Activated naive CD4-positive, alpha-beta T cell treated with anti-CD3 and anti-CD28 coated beads for 36 hours (primary cell): Measurements from ENCODE around the gene TFB1M. TPM values are rescaled to one million over a fixed set of nuclear protein-coding genes. Genes with fewer than 3 reads are reported as not detected.
"Not testable (repeated sequence)": the region's sequence is repeated elsewhere in the genome, so short reads cannot be mapped to it uniquely, and the experiment has no call there.

Source experiments
- CTCF ChIA-PET: fragments of 350-600 bp; sonication (Branson Sonifier 250); formaldehyde crosslinking; loops from one replicate; lab custom pipeline; 2021; ENCODE audit warnings: antibody characterized with exemption; lab: Charles Lee
- DNase-seq: peaks from one replicate; pipeline ENCODE4 v3.0.0-alpha.2; 2020
- H3K27ac Mint-ChIP-seq: one replicate; pipeline ENCODE4 v1.8.0; 2021; ENCODE audit warnings: mild to moderate bottlenecking, mixed read lengths
- H3K27me3 Mint-ChIP-seq: one replicate; pipeline ENCODE4 v1.8.0; 2021; ENCODE audit warnings: low read depth, mixed read lengths
- H3K36me3 Mint-ChIP-seq: one replicate; pipeline ENCODE4 v1.8.0; 2021; ENCODE audit warnings: low read depth, mixed read lengths
- H3K4me1 Mint-ChIP-seq: one replicate; pipeline ENCODE4 v1.8.0; 2021; ENCODE audit warnings: low read depth, mixed read lengths
- H3K4me3 Mint-ChIP-seq: one replicate; pipeline ENCODE4 v1.8.0; 2021; ENCODE audit warnings: mild to moderate bottlenecking, moderate library complexity, mixed read lengths
- H3K9me3 Mint-ChIP-seq: one replicate; pipeline ENCODE4 v1.8.0; 2021; ENCODE audit warnings: mixed read lengths
- intact Hi-C: fragments of 100-400 bp; cut with micrococcal nuclease; formaldehyde crosslinking; loops from one replicate; pipeline ENCODE4 v1.15.1; 2023
- total RNA-seq, 2 experiments: library from RNA; stranded (reverse); gene quantifications; one replicate each; pipeline ENCODE4 v1.2.3, GENCODE V29; 2021

TFB1M gene
- total RNA-seq, 2 experiments from 2014 or later = 38.7 to 45.3 TPM

- Mint-ChIP-seq H3K9me3 (no peaks in the 10 kb centered on the region), H3K4me3 (no peak overlapping the region), H3K36me3 (peaks cover 26% of the 10 kb centered on the region), H3K27me3 (peaks cover 2% of the 10 kb centered on the region), H3K4me1 (no peaks in the 10 kb centered on the region), H3K27ac (no peak overlapping the region)
- CTCF ChIA-PET = interaction anchor here (0.7 kb wide), 2 partner anchors 21 to 49 kb away, joined by 3 to 6 read pairs; no protein-coding TSS in a partner anchor
- intact Hi-C loops = loop anchor here (5.0 kb wide), 1 partner anchor 569 kb away; no protein-coding TSS in a partner anchor
- DNase-seq = no peak
Measured at GRCh38 chr6:155245831-155246230, 68.5 kb downstream of the TFB1M start.

DNA sequence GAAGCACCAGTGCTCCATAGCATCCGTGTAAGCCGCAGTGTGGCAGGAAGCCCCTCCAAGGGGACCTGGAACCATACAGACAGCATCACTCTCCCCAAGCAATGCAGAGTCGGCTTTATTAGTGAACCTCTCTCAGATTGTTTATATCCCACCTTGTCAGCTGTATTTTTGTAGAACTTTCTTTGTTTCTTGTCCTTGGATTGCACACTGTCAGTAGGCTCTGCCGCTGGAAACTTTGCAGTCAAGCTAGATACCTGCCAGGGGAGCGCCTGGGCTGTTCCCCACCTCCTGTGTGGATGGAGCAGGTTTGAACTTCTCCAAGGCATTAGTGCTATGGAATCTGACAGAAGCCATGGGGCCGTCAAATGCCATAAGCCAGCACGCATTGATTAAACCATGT, 69.1 kb downstream of the TFB1M start:
- DNase-seq = no peak
- Mint-ChIP-seq H3K36me3 (peaks cover 21% of the 10 kb centered on the region), H3K4me3 (no peak overlapping the region), H3K4me1 (no peaks in the 10 kb centered on the region), H3K9me3 (no peaks in the 10 kb centered on the region), H3K27me3 (peaks cover 2% of the 10 kb centered on the region), H3K27ac (no peak overlapping the region)
- intact Hi-C loops = loop anchor here (5.0 kb wide), 1 partner anchor 568 kb away; no protein-coding TSS in a partner anchor
- CTCF ChIA-PET = no interaction called here

- intact Hi-C loops = no loop called here
- Mint-ChIP-seq H3K4me1 (no peaks in the 10 kb centered on the region), H3K4me3 (no peak overlapping the region), H3K27ac (no peak overlapping the region), H3K36me3 (peaks cover 15% of the 10 kb centered on the region), H3K9me3 (no peaks in the 10 kb centered on the region), H3K27me3 (peaks cover 2% of the 10 kb centered on the region)
- CTCF ChIA-PET = no interaction called here
- no peak for DNase-seq
Measured at GRCh38 chr6:155244434-155244833, 69.8 kb downstream of the TFB1M start.

GRCh38 chr6:155241966-155242365, 72.3 kb downstream of the TFB1M start:
- H3K4me3 Mint-ChIP-seq = no peak overlapping the region
- CTCF ChIA-PET = interaction anchor here (0.6 to 1.1 kb wide), 3 partner anchors 9 to 66 kb away, joined by 3 to 4 read pairs (median 3); no protein-coding TSS in a partner anchor
- no peak overlapping the region for H3K27ac Mint-ChIP-seq
- peaks cover 2% of the 10 kb centered on the region for H3K36me3 Mint-ChIP-seq
- no peaks in the 10 kb centered on the region for H3K4me1 Mint-ChIP-seq
- no peak for DNase-seq
- peaks cover 10% of the 10 kb centered on the region for H3K27me3 Mint-ChIP-seq
- intact Hi-C loops = no loop called here
- H3K9me3 Mint-ChIP-seq = peaks cover 5% of the 10 kb centered on the region

- DNase-seq = no peak
- CTCF ChIA-PET = interaction anchor here (0.6 to 1.1 kb wide), 2 partner anchors 10 to 65 kb away, joined by 3 to 4 read pairs; no protein-coding TSS in a partner anchor
- no peak overlapping the region for H3K4me3 Mint-ChIP-seq
- H3K27me3 Mint-ChIP-seq = peaks cover 11% of the 10 kb centered on the region
- H3K4me1 Mint-ChIP-seq = no peaks in the 10 kb centered on the region
- intact Hi-C loops = no loop called here
- no peak overlapping the region for H3K27ac Mint-ChIP-seq
- H3K36me3 Mint-ChIP-seq = no peaks in the 10 kb centered on the region
- peaks cover 5% of the 10 kb centered on the region for H3K9me3 Mint-ChIP-seq
Measured at GRCh38 chr6:155240905-155241600, 73.2 kb downstream of the TFB1M start.

- intact Hi-C loops = no loop called here
- H3K4me3 Mint-ChIP-seq = no peak overlapping the region
Measured at GRCh38 chr6:155237613-155238012, 76.7 kb downstream of the TFB1M start.

GRCh38 chr6:155235087-155235486, 79.2 kb downstream of the TFB1M start:
- Mint-ChIP-seq H3K27me3 (peaks cover 11% of the 10 kb centered on the region), H3K36me3 (no peaks in the 10 kb centered on the region), H3K27ac (no peak overlapping the region), H3K4me1 (no peaks in the 10 kb centered on the region), H3K4me3 (no peak overlapping the region), H3K9me3 (peaks cover 5% of the 10 kb centered on the region)
- CTCF ChIA-PET = interaction anchor here (1.3 to 1.6 kb wide), 2 partner anchors 8 to 57 kb away, joined by 4 read pairs; no protein-coding TSS in a partner anchor
- intact Hi-C loops = no loop called here
- DNase-seq = no peak

More at GRCh38 chr6:155237613-155238012, 76.7 kb downstream of the TFB1M start:
- no peaks in the 10 kb centered on the region for H3K4me1 Mint-ChIP-seq
- peaks cover 5% of the 10 kb centered on the region for H3K9me3 Mint-ChIP-seq
- peaks cover 13% of the 10 kb centered on the region for H3K27me3 Mint-ChIP-seq
- CTCF ChIA-PET = interaction anchor here (1.4 kb wide), 1 partner anchor 12 kb away, joined by 3 read pairs; no protein-coding TSS in a partner anchor
- no peak for DNase-seq
- no peaks in the 10 kb centered on the region for H3K36me3 Mint-ChIP-seq
- H3K27ac Mint-ChIP-seq = no peak overlapping the region

DNA sequence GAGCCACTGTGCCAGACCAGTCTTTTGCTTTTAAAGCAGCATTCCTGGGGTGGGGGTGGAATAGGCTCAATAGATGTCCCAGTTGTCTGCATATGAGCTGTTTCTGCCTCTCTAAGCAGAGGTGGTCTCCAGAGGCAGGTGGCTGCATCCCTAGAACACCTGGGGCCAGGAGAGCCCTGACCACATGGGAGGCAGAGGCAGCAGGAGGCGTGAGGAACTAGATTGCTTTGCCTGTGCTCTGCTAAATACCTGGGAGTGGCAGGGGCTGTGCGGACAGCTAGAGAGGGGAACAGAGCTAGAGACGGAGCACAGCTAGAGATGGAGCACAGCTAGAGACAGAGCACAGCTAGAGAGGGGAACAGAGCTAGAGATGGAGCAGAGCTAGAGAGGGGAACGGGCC, 79.6 kb downstream of the TFB1M start:
- intact Hi-C loops = no loop called here
- Mint-ChIP-seq H3K27ac (no peak overlapping the region), H3K36me3 (no peaks in the 10 kb centered on the region), H3K9me3 (peaks cover 7% of the 10 kb centered on the region), H3K27me3 (peaks cover 11% of the 10 kb centered on the region), H3K4me3 (no peak overlapping the region), H3K4me1 (no peaks in the 10 kb centered on the region)
- no peak for DNase-seq
- CTCF ChIA-PET = interaction anchor here (1.0 to 1.3 kb wide), 2 partner anchors 57 to 330 kb away, joined by 3 to 4 read pairs; no protein-coding TSS in a partner anchor

DNA sequence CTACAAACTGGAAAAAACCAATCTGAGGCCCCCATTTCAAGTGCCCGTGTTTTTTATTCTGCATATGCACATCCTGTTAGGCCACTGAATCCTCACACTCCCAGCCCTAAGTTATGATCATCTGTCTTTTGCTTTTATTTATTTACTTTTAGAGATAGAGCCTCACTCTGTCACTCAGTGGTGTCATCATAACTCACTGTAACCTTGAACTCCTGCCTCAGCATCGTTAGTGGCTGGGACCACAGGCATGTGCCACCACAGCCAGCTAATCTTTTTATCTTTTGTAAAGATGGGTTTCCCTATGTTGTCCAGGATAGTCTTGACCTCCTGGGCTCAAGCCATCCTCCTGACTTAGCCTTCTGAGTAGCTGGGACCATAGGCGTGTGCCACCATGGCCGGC, 80.1 kb downstream of the TFB1M start:
- peaks cover 11% of the 10 kb centered on the region for H3K27me3 Mint-ChIP-seq
- intact Hi-C loops = no loop called here
- H3K36me3 Mint-ChIP-seq = no peaks in the 10 kb centered on the region
- no peaks in the 10 kb centered on the region for H3K4me1 Mint-ChIP-seq
- H3K27ac Mint-ChIP-seq = no peak overlapping the region
- no peak overlapping the region for H3K4me3 Mint-ChIP-seq
- H3K9me3 Mint-ChIP-seq = peaks cover 9% of the 10 kb centered on the region
- CTCF ChIA-PET = interaction anchor here (0.8 to 1.3 kb wide), 3 partner anchors 57 to 329 kb away, joined by 3 to 4 read pairs (median 3); no protein-coding TSS in a partner anchor
- DNase-seq = no peak

GRCh38 chr6:155232848-155233247, 81.4 kb downstream of the TFB1M start:
- CTCF ChIA-PET = interaction anchor here (0.8 kb wide), 1 partner anchor 55 kb away, joined by 4 read pairs; no protein-coding TSS in a partner anchor
- no peak for DNase-seq
- H3K36me3 Mint-ChIP-seq = no peaks in the 10 kb centered on the region
- no peaks in the 10 kb centered on the region for H3K4me1 Mint-ChIP-seq
- no peak overlapping the region for H3K27ac Mint-ChIP-seq
- peaks cover 4% of the 10 kb centered on the region for H3K9me3 Mint-ChIP-seq
- H3K27me3 Mint-ChIP-seq = peaks cover 3% of the 10 kb centered on the region
- H3K4me3 Mint-ChIP-seq = no peak overlapping the region
- intact Hi-C loops = no loop called here

- peaks cover 13% of the 10 kb centered on the region for H3K27me3 Mint-ChIP-seq
- H3K27ac Mint-ChIP-seq, intact Hi-C loops, H3K9me3 Mint-ChIP-seq, CTCF ChIA-PET, H3K4me1 Mint-ChIP-seq, H3K4me3 Mint-ChIP-seq, DNase-seq, H3K36me3 Mint-ChIP-seq: not testable (repeated sequence)
Measured at GRCh38 chr6:155230975-155231374, 83.3 kb downstream of the TFB1M start.

DNA sequence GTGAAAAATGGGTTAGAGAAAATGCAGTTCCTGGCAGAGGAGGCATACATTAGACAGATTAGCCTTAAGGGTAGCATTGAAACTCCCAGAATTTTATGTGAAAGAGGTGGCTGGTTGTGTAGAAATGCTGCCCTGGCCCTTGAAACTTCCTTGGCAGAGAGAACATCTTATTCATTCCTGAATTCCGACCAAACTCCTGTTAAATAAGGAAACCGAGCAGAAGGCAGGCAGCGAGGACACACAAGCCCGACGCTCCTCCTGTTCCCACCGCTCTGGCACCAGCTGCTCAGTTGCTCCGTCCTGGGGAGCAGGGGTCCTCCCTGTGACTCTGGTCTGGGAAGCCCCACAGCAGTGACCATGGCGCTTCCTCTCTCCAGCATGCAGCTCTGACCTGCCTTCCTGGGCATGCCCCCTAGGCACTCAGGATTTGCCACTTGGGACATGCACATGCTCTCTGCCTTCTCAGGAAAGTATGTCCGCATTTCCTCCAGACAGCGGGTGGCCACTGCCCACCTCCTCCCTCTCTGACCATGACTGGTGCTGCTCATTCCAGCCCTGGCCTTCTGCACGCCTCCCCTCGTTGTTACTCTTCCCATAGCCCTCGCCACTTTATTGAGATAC, 85.6 kb downstream of the TFB1M start:
- H3K36me3 Mint-ChIP-seq = no peaks in the 10 kb centered on the region
- CTCF ChIA-PET = no interaction called here
- peaks cover 4% of the 10 kb centered on the region for H3K9me3 Mint-ChIP-seq
- H3K4me1 Mint-ChIP-seq = peaks cover 18% of the 10 kb centered on the region
- DNase-seq = no peak
- no peak overlapping the region for H3K27ac Mint-ChIP-seq
- H3K27me3 Mint-ChIP-seq = peaks cover 12% of the 10 kb centered on the region
- intact Hi-C loops = no loop called here
- H3K4me3 Mint-ChIP-seq = no peak overlapping the region
